ENCODE measurements around the gene SASS6.

Gene SASS6

DNA sequence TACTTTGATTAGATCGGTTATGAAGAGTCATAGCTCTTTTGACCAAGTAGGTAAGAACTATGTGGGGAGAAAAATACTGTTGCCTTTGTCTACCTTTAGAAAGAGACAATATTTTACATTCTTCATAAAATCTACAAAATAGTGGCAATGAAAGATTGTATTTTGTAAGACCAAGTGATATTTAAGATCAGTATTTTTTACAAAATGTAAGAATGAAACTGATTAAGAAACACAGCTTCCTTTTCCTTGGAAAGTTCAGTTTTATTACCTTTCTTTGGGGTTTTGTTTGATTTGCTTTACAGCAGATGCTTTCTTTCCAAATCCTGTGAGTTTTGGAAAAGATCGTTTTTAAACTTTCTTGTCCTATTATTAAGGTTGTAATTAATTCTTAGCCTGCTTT, 93.1 kb downstream of the SASS6 start:
- DNase-seq (ENCODE audit: low spot score) = no peak

DNA sequence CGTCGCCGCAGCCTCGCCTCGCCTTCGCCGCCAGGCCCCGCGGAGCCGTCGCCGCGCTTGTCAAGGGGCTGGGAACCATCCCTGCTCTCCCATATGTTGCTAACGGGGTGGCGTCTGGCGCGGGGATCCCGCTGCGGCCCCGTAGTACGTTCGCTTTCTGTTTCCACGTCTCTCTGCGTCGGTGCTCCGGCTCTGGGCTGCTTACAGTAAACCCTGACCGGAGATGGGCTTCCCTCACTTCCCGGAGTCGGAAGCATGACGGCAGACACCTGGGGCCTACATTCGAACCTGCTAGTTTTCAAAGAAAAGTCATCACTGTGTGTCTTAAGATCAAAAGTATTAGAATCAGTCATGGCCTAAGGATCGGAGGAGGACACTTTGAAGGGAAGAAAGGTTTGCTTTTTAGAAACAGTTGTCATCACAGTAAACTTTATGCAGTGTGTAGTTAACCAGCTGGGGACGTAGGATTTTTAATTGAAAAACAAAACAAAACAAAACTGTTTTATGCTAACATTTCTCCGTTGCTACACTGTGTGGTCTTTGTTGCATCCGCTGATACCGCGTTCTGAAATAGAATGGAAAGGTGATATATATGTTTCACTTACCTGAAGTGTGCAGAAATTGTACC, 94.0 kb downstream of the SASS6 start:
- peak; percentile 87 for DNase-seq (ENCODE audit: low spot score)

DNA sequence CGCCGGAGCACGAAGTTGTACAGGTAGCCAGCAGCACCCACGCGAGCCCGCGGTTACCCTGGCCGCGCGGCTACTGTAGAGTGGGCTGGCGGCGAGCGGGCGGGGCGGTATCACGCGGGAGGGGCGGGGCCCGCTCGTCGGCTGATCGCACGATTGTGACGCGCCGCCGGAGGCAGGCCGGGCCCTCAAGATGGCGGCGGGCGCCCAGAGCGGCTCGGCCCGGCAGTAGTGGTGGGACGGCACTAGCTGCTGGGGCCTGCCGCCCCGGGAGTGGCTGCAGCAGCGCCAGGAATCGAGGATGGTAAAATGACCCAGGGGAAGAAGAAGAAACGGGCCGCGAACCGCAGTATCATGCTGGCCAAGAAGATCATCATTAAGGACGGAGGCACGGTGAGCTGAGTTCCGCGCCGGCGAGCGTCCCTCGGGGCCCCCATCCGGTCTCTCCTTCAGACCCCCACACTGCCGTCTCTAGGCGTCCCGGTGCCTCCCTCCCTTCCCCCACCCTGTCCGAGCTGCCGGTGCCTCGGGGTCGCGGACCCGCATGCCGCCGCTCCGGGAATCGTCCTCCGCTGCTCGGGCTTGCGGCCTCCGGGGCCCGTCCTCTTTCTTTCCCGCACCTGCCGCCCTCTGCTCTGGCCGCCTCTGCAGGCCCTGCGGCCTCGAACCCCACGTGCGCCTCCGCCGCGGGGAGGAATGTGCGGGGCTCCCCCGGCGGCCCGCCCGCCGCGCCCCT, 94.6 kb downstream of the SASS6 start:
- peak; percentile 85 for DNase-seq (ENCODE audit: low spot score)

DNA sequence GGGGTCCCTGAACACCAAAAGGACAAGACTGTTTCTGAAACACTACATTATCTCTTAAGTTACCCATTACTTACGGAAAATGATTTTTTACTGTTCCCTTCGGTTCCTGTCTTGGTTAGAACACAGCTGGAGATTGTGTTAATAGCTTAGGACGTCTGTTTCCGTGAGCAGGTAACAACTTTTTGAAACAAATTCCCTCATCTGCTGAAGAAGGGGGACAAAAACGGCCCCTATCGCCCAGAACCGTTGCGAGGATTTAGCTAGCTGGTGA, 95.1 kb downstream of the SASS6 start:
- DNase-seq (ENCODE audit: low spot score) = no peak

DNA sequence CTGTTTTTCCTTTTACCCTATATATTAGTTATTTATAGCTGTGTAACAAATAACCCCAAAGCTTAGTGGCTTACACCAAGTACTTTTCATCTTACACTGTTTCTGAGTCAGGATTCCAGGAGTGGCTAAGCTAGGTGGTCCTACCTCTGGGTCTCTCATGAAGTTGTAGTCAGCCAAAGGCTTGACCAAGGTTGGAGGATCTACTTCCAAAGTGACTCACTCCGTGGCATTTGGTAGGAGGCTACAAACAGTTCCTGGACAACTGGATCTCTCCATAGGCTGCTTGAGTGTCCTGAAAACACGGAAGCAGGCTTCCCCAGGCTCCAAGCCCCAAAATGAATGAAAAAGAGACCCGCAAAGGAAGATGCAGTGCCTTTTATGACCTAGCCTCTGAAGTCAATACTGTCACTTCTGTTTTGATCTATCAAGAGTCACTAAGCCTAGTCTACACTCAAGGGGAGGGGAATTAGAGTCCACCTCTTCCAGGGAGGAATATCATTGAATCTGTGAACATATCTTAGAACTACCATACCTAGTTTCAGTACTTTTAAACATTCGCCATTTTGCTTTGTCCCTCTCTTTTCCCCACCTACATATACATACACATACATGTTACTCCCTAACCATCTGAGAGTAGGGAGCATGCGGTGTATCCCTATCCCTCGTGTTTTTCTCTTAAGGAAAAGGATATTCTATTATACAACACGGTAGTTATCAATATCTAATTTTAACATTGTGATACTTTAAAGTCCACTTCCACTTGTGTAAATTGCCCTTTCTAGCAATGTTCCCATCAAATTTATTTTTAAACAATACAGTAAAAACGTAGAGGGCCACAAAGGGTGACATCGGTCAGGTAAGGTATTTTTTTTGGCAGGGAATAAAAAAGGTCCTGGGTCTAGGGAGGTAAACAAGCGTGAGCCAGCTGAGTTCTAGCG, 95.7 kb downstream of the SASS6 start:
- DNase-seq (ENCODE audit: low spot score) = no peak

DNA sequence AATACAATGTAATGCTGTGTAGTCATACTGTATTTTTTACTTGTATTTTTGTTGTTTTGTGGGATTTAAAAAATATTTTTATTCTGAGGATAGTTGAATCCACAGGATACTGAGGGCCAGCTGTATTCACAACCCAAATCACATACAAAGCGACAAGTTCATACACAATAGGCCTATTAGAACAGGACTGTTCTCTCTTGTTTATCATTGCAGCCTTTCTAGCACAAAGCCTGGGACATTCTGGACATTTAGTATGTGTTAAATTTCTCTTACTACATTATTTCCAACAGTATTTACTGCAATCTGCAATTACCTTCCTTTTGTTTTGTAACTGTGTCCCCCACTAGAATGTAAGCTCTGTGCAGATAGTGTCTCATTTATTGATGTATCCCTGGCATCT, 97.5 kb downstream of the SASS6 start:
- DNase-seq (ENCODE audit: low spot score) = no peak

DNA sequence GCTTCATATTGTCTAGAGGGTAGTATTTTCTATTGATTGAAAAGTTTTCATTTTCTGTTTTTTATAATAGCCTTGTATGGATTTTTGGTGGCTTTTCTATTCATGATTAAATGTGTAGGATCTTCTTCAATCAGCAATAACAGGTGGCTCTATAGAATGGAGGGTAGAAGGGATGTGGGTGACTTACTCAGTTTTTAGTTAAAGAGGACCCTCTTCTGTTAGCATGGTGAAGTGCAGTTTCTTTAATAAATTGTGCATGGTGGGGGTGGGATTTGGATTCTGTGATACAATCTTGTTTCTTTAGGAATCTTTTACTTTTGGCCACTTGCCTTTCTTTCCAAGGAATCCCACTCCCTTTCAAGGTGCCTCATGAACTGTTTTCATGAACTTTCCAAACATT, 98.3 kb downstream of the SASS6 start:
- DNase-seq (ENCODE audit: low spot score) = peak; percentile 34

Measured in CD4-positive, alpha-beta T cell treated with Interleukin-15 for 4 hours (primary cell).